Naive thymus-derived CD4-positive, alpha-beta T cell (primary cell): ENCODE measurements around the gene SMCP. TPM values are rescaled to one million over a fixed set of nuclear protein-coding genes. Genes with fewer than 3 reads are reported as not detected.

Experiments
- ATAC-seq: fragments of 150-1000 bp; cut with Tn5 transposase; 2 replicates; pipeline ENCODE4 v1.10.0; 2021; ENCODE audit warnings: mild to moderate bottlenecking, moderate library complexity
- CTCF ChIA-PET: fragments of 350-600 bp; sonication (Branson Sonifier 250); formaldehyde crosslinking; loops from one replicate; lab custom pipeline; 2021; ENCODE audit warnings: antibody characterized with exemption; lab: Charles Lee
- POLR2A ChIA-PET: fragments of 350-600 bp; sonication (Branson Sonifier 250); formaldehyde crosslinking; loops from one replicate; lab custom pipeline; 2021; ENCODE audit warnings: antibody characterized with exemption, inconsistent platforms; lab: Charles Lee
- DNase-seq, 9 donors: peaks; one replicate each; pipeline versions ENCODE4 v3.0.0 to v3.0.0-alpha.2; 2020 to 2022; ENCODE audit warnings: mixed read lengths in 1 of 9
- H3K27ac ChIP-seq: one replicate; pipeline ENCODE4 v1.7.0; 2013; ENCODE audit warnings: mild to moderate bottlenecking, low read depth, low read length, moderate library complexity
- H3K27me3 ChIP-seq, 2 donors: one replicate each; pipeline ENCODE4 v1.7.0; 2013; ENCODE audit warnings: low read length in 2 of 2, mild to moderate bottlenecking in 2 of 2, moderate library complexity in 2 of 2; ENCODE audit not compliant: control insufficient read depth in 2 of 2, insufficient read depth in 2 of 2
- H3K36me3 ChIP-seq, 3 experiments: 1 replicate in 2 of 3; 2 replicates in 1 of 3; pipeline ENCODE4 v1.7.0; 2013; ENCODE audit warnings: low read length in 3 of 3, mild to moderate bottlenecking in 3 of 3, moderate library complexity in 1 of 3; ENCODE audit not compliant: insufficient read depth in 3 of 3, control insufficient read depth in 2 of 3
- H3K4me1 ChIP-seq, 2 donors: one replicate each; pipeline ENCODE4 v1.7.0; 2013; ENCODE audit warnings: low read length in 2 of 2, mild to moderate bottlenecking in 2 of 2, moderate library complexity in 1 of 2; ENCODE audit not compliant: control insufficient read depth in 2 of 2, insufficient read depth in 2 of 2
- H3K4me3 ChIP-seq: 2 replicates; pipeline ENCODE4 v1.7.0; 2013; ENCODE audit warnings: mild to moderate bottlenecking, low read length
- H3K9me3 ChIP-seq, 3 experiments: 1 replicate in 2 of 3; 2 replicates in 1 of 3; pipeline ENCODE4 v1.7.0; 2013; ENCODE audit warnings: low read length in 3 of 3; ENCODE audit not compliant: control insufficient read depth in 2 of 3
- H3K27ac Mint-ChIP-seq, 9 donors: one replicate each; pipeline ENCODE4 v1.8.0; 2020 to 2022; ENCODE audit warnings: mixed read lengths in 9 of 9, mild to moderate bottlenecking in 8 of 9, moderate library complexity in 5 of 9, inconsistent platforms in 2 of 9
- H3K27me3 Mint-ChIP-seq, 5 donors: one replicate each; pipeline ENCODE4 v1.8.0; 2021 to 2022; ENCODE audit warnings: mixed read lengths in 5 of 5, mild to moderate bottlenecking in 1 of 5
- H3K36me3 Mint-ChIP-seq, 5 donors: one replicate each; pipeline ENCODE4 v1.8.0; 2020 to 2022; ENCODE audit warnings: mixed read lengths in 5 of 5, mild to moderate bottlenecking in 3 of 5, inconsistent platforms in 1 of 5
- H3K4me1 Mint-ChIP-seq, 7 donors: one replicate each; pipeline ENCODE4 v1.8.0; 2020 to 2022; ENCODE audit warnings: mixed read lengths in 7 of 7, mild to moderate bottlenecking in 3 of 7, inconsistent platforms in 1 of 7
- H3K4me3 Mint-ChIP-seq, 10 donors: one replicate each; pipeline ENCODE4 v1.8.0; 2020 to 2022; ENCODE audit warnings: mild to moderate bottlenecking in 10 of 10, mixed read lengths in 10 of 10, moderate library complexity in 6 of 10, inconsistent platforms in 2 of 10
- H3K9me3 Mint-ChIP-seq, 11 donors: one replicate each; pipeline ENCODE4 v1.8.0; 2020 to 2022; ENCODE audit warnings: mixed read lengths in 11 of 11, mild to moderate bottlenecking in 4 of 11, inconsistent platforms in 1 of 11, moderate library complexity in 1 of 11
- intact Hi-C, 2 donors: fragments of 100-400 bp; cut with micrococcal nuclease; formaldehyde crosslinking; loops; one replicate each; pipeline ENCODE4 v1.15.1; 2023
- polyA plus RNA-seq, 2 donors: library from polyadenylated mRNA; unstranded; fragments of 300-500 nt; fragmentation: Illumina TruSeq; gene quantifications; one replicate each; pipeline ENCODE4 v1.2.3, GENCODE V29; 2021
- total RNA-seq, 6 experiments: library from RNA in 5 of 6; stranded (reverse) in 5 of 6; gene quantifications; 1 replicate in 5 of 6; 2 replicates in 1 of 6; pipeline ENCODE4 v1.2.3 and lab custom pipeline; 2021 to 2026

SMCP gene
- total and polyA plus RNA-seq, 7 experiments from 2014 or later, result not detected

DNA sequence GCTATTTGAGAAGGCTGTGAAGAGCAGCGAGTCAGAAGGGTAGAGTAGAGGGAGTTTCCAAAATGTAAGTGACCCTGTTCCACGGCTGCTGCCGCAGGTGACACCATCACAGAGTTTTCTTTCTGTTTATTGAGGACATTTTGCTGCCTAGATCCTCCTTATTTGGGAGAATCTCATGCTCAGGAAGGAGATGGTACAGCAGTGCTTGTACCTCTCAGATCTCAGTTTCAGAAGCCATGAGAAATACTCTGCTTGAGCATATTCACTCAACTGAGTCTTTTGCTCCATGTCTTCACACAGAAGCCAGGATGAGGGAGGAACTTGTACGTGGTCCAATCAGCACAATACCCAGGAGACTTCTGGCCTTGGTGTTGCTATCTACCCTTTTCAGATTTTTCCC, 16.7 kb upstream of the SMCP start:
- Histone ChIP-seq H3K4me1 (no peaks in the 10 kb centered on the region), H3K27ac (no peak overlapping the region), H3K27me3 (no peaks in the 10 kb centered on the region), H3K9me3 (no peaks in the 10 kb centered on the region), H3K36me3 (no peaks in the 10 kb centered on the region), H3K4me3 (no peak overlapping the region)
- H3K36me3 Mint-ChIP-seq, result no peaks in the 10 kb centered on the region
- POLR2A ChIA-PET, result no interaction called here
- H3K9me3 Mint-ChIP-seq, result no peaks in the 10 kb centered on the region
- ATAC-seq, result no peak
- H3K27me3 Mint-ChIP-seq, result peaks cover 3 to 28% (median 14%) of the 10 kb centered on the region in 5 donors
- CTCF ChIA-PET, result no interaction called here
- H3K4me1 Mint-ChIP-seq, result no peaks in the 10 kb centered on the region
- H3K4me3 Mint-ChIP-seq, result no peak overlapping the region
- intact Hi-C loops, result no loop called here
- no peak overlapping the region for H3K27ac Mint-ChIP-seq
- DNase-seq, result no peak

DNA sequence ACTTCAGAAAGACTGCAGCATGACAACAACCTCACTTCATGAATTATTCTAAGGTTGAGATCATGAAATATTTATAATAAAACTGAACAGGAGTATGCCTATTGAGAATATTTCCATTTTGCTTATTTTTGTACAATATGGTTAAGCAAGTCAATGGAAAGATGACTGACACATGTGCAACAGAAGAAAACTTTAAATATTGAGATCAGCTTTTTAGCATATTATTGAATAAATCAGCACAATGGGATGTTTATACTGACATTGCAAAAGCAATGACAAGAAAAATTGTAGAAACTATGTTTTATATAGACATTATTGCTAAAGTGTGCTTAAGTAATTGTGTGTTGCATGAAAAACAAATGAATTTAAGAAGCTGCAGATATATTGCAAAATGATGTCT, 13.7 kb upstream of the SMCP start:
- no peaks in the 10 kb centered on the region for H3K36me3 Mint-ChIP-seq
- no peaks in the 10 kb centered on the region for H3K36me3 ChIP-seq
- CTCF ChIA-PET, result no interaction called here

DNA sequence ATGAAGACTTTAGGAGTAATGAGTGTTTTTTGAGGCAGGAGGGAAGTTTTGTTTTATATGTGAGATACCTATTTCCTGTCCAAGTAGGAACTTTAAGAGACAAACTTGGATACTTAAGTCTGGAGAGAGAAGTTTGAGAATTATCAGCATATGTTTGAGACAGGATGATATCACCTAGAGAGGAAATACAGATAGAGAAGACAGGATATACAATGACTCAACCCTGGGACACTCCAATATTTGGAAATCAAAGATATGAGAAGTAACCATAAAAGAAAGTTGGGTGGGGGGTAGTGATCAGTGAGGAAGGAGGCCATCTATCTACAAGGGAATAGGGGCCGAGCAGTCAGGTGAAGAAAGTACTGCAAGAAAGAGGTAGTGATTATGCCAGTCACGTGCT, 11.8 kb upstream of the SMCP start:
- no peaks in the 10 kb centered on the region for H3K27me3 ChIP-seq
- no peaks in the 10 kb centered on the region for H3K4me1 Mint-ChIP-seq
- no peak overlapping the region for H3K4me3 Mint-ChIP-seq
- intact Hi-C loops, result no loop called here
- H3K36me3 ChIP-seq, result no peaks in the 10 kb centered on the region
- no peaks in the 10 kb centered on the region for H3K9me3 Mint-ChIP-seq
- no peak overlapping the region for H3K4me3 ChIP-seq
- H3K36me3 Mint-ChIP-seq, result no peaks in the 10 kb centered on the region
- ChIA-PET CTCF (interaction anchor here (0.9 kb wide), 1 partner anchor 8 kb away, joined by 3 read pairs; no protein-coding TSS in a partner anchor), POLR2A (no interaction called here)
- no peaks in the 10 kb centered on the region for H3K9me3 ChIP-seq
- no peak overlapping the region for H3K27ac ChIP-seq
- H3K27ac Mint-ChIP-seq, result no peak overlapping the region
- ATAC-seq (no peak), DNase-seq (no peak)
- no peaks in the 10 kb centered on the region for H3K4me1 ChIP-seq
- H3K27me3 Mint-ChIP-seq, result peaks cover 0 to 8% (median 3%) of the 10 kb centered on the region in 5 donors

More for the DNA sequence above, 13.7 kb upstream of the SMCP start:
- intact Hi-C loops, result no loop called here
- no peaks in the 10 kb centered on the region for H3K9me3 Mint-ChIP-seq
- Histone ChIP-seq H3K4me1 (no peaks in the 10 kb centered on the region), H3K4me3 (no peak overlapping the region), H3K27me3 (no peaks in the 10 kb centered on the region), H3K27ac (no peak overlapping the region), H3K9me3 (no peaks in the 10 kb centered on the region)
- peaks cover 0 to 13% (median 6%) of the 10 kb centered on the region in 5 donors for H3K27me3 Mint-ChIP-seq
- no peak overlapping the region for H3K27ac Mint-ChIP-seq
- ATAC-seq (no peak), DNase-seq (no peak)
- POLR2A ChIA-PET, result no interaction called here
- no peaks in the 10 kb centered on the region for H3K4me1 Mint-ChIP-seq
- no peak overlapping the region for H3K4me3 Mint-ChIP-seq

DNA sequence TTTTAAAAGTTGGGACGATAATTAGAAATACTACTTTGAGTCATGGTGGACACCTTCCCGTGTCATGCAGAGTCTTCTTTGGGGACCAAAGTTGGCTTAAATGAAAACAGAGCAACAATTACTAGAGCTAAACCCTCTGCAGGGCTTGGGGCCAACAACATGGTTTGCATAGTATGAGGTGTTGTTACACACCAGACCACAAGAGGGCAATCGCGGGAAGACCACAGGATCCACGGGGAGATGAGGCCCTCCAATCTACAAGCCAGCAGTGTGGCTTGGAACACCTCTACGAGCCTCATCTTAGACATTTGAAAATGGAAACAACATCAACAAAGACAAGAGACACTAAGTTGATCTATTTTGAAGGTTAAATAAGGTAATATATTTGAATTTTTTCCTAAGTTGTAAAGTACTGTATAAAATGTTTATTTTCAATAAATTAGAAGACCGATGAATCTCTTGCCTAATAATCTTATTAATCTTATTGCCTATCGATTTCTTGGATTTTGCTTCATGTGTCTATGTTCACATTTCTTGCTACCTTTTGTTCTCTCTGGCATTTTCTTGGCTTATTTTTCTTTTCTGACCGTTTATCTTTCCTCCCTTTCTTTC, 8.2 kb upstream of the SMCP start:
- Mint-ChIP-seq H3K9me3 (no peaks in the 10 kb centered on the region), H3K27me3 (peaks cover 4 to 21% (median 12%) of the 10 kb centered on the region in 5 donors), H3K27ac (no peak overlapping the region), H3K4me3 (no peak overlapping the region), H3K4me1 (no peaks in the 10 kb centered on the region), H3K36me3 (no peaks in the 10 kb centered on the region)
- Histone ChIP-seq H3K36me3 (no peaks in the 10 kb centered on the region), H3K4me1 (no peaks in the 10 kb centered on the region), H3K27ac (no peak overlapping the region), H3K4me3 (no peak overlapping the region), H3K9me3 (no peaks in the 10 kb centered on the region), H3K27me3 (no peaks in the 10 kb centered on the region)
- intact Hi-C loops, result loop anchor here (1.0 to 5.0 kb wide), 3 partner anchors 353 to 407 kb away; no protein-coding TSS in a partner anchor
- ChIA-PET CTCF (interaction anchor here (0.7 kb wide), 1 partner anchor 217 kb away, joined by 3 read pairs; no protein-coding TSS in a partner anchor), POLR2A (no interaction called here)
- ATAC-seq (peak; percentile 60), DNase-seq (peak in 7 of 9 donors; percentile 8 to 53 (median 30))

DNA sequence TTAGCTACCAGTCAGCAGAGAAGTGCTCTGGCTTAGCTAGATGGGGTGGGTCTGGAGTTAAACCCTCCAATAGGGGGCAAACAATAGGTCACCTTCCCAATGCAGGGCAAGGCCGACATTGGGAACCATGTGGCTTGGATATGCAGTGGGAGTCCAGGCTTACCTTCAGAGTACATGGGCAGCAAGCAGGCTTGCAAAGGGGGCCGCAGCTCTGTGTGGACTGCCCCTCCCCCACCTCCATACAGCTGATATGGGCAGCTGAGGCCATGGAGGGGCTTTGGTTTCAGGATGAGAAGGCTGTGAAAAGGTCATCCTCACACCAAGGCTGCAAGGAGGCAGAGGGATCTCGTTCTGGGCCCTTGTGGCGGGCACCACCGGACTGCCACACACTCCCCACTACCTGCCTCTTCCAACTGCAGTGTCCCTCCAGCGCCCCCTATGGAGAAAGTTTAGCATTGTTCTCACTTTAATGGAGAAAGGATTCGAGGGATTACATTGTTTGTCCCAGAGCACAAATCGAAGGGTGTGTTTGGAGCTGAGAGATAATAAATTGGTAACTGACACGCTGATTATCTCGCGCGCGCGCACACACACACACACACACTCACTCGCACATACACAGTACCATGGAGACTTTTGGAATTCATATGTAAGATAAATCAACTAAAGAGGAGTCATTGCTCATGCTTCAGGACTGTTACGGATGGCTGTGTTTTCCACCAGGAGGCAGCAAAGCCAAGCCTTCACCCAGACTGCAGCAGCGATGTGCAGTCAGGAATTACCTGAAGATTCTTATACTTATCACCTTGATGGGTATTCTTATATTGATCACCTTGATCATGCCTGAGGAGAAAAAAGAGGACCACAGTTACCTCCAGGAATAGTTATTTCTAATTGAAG, 7.0 kb upstream of the SMCP start:
- H3K27me3 ChIP-seq, result no peaks in the 10 kb centered on the region
- POLR2A ChIA-PET, result no interaction called here
- H3K9me3 ChIP-seq, result no peaks in the 10 kb centered on the region
- no peak overlapping the region for H3K4me3 Mint-ChIP-seq
- H3K9me3 Mint-ChIP-seq, result no peaks in the 10 kb centered on the region
- no peak for DNase-seq
- ATAC-seq, result no peak
- H3K4me1 ChIP-seq, result no peaks in the 10 kb centered on the region
- no peak overlapping the region for H3K4me3 ChIP-seq
- H3K36me3 ChIP-seq, result no peaks in the 10 kb centered on the region
- CTCF ChIA-PET, result no interaction called here
- peaks cover 4 to 21% (median 12%) of the 10 kb centered on the region in 5 donors for H3K27me3 Mint-ChIP-seq
- H3K27ac Mint-ChIP-seq, result no peak overlapping the region
- no peaks in the 10 kb centered on the region for H3K36me3 Mint-ChIP-seq
- H3K4me1 Mint-ChIP-seq, result no peaks in the 10 kb centered on the region
- no peak overlapping the region for H3K27ac ChIP-seq
- intact Hi-C loops, result loop anchor here in 1 of 2 donors (5.0 kb wide), 1 partner anchor 406 kb away; no protein-coding TSS in a partner anchor

DNA sequence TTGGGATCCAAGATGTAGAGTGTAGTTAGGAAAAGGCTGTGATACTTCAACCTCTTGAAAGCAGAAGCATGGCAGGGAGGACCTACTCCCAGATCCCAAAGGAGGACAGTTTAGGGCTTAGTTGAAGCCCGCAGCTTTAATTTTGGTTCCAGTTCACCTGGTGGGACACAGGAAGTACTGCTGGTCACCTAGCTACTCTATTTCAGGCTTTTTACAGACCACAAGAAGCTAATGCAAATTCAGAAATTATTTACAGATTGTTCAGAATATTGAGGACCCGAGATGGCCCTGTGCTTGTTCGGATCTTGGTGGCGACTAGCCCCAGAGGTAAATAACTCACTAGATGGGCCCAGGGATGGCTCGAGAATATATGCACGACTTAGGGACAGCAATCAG, 6.4 kb upstream of the SMCP start:
- H3K9me3 ChIP-seq, result no peaks in the 10 kb centered on the region
- H3K9me3 Mint-ChIP-seq, result no peaks in the 10 kb centered on the region
- no peak overlapping the region for H3K27ac ChIP-seq
- no peaks in the 10 kb centered on the region for H3K4me1 Mint-ChIP-seq
- intact Hi-C loops, result loop anchor here in 1 of 2 donors (5.0 kb wide), 1 partner anchor 406 kb away; no protein-coding TSS in a partner anchor
- H3K27ac Mint-ChIP-seq, result no peak overlapping the region
- H3K4me3 ChIP-seq, result no peak overlapping the region
- H3K4me3 Mint-ChIP-seq, result no peak overlapping the region
- H3K27me3 Mint-ChIP-seq, result peaks cover 4 to 21% (median 12%) of the 10 kb centered on the region in 5 donors
- DNase-seq, result no peak
- ChIA-PET CTCF (no interaction called here), POLR2A (no interaction called here)
- H3K27me3 ChIP-seq, result no peaks in the 10 kb centered on the region
- H3K36me3 Mint-ChIP-seq, result no peaks in the 10 kb centered on the region
- H3K36me3 ChIP-seq, result no peaks in the 10 kb centered on the region
- no peak for ATAC-seq
- no peaks in the 10 kb centered on the region for H3K4me1 ChIP-seq
